Non-pigmented ciliary epithelial cell (primary cell): ENCODE data around the gene RNF17.
"Not testable (repeated sequence)": the region's sequence is repeated elsewhere in the genome, so short reads cannot be mapped to it uniquely, and the experiment has no call there.

Experiments used
- DNase-seq: peaks from one replicate; pipeline ENCODE4 v3.0.0-alpha.2; 2010; ENCODE audit warnings: low read depth

Gene RNF17, protein sequence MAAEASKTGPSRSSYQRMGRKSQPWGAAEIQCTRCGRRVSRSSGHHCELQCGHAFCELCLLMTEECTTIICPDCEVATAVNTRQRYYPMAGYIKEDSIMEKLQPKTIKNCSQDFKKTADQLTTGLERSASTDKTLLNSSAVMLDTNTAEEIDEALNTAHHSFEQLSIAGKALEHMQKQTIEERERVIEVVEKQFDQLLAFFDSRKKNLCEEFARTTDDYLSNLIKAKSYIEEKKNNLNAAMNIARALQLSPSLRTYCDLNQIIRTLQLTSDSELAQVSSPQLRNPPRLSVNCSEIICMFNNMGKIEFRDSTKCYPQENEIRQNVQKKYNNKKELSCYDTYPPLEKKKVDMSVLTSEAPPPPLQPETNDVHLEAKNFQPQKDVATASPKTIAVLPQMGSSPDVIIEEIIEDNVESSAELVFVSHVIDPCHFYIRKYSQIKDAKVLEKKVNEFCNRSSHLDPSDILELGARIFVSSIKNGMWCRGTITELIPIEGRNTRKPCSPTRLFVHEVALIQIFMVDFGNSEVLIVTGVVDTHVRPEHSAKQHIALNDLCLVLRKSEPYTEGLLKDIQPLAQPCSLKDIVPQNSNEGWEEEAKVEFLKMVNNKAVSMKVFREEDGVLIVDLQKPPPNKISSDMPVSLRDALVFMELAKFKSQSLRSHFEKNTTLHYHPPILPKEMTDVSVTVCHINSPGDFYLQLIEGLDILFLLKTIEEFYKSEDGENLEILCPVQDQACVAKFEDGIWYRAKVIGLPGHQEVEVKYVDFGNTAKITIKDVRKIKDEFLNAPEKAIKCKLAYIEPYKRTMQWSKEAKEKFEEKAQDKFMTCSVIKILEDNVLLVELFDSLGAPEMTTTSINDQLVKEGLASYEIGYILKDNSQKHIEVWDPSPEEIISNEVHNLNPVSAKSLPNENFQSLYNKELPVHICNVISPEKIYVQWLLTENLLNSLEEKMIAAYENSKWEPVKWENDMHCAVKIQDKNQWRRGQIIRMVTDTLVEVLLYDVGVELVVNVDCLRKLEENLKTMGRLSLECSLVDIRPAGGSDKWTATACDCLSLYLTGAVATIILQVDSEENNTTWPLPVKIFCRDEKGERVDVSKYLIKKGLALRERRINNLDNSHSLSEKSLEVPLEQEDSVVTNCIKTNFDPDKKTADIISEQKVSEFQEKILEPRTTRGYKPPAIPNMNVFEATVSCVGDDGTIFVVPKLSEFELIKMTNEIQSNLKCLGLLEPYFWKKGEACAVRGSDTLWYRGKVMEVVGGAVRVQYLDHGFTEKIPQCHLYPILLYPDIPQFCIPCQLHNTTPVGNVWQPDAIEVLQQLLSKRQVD (N-terminal part only)

GRCh38 chr13:24763596-24764275 lies at the start of gene RNF17:
Gene RNF17, plus strand, starts transcription at chr13:24764169. Its CDS starts 35 bp downstream, at chr13:24764204.
- no peak for DNase-seq

DNA sequence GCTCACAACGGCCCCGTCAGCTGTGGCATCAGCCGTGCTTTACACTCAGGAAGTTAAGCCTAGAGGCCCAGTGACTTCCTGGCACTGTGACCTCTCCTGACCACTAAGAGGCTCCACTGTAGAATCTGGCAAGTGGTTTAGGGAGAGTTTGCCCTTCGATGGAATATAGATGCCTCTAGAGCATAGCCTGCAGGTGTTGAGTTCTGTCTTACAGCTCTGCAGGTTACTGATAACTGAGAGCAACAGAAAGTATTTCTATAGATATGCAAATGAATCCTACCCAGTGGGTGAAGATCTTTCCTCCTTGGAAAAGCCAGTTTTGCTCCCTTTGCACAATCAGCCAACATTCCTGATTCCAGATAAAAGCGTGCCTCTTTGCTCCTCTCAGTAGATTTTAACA lies 48.0 kb upstream of the RNF17 start:
- DNase-seq = no peak

- no peak for DNase-seq
These were observed 47.5 kb upstream of the RNF17 start for GRCh38 chr13:24716446-24716845.

DNA sequence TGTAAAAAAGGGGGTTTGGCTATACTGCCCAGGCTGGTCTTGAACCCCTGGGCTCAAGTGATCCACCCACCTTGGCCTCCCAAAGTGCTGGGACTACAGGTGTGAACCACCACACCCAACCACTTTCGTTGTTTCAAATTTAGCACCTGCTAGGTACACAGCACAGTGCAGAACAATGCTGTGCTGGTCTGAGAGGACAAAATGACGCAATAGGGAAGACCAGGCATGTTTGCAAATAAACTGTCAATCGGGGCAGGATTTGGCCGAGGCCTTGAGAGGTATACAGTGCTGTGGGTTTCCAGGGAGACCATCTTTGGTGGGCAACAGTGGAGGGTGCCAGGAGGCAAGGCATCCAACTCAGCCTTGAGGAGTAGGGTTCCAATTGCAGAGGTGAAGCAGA lies 46.8 kb upstream of the RNF17 start:
- DNase-seq = no peak

- DNase-seq = no peak
These were observed 45.6 kb upstream of the RNF17 start for GRCh38 chr13:24718192-24718965.

- no peak for DNase-seq
These were observed 44.8 kb upstream of the RNF17 start for GRCh38 chr13:24719139-24719538.

- DNase-seq = no peak
These were observed 40.8 kb upstream of the RNF17 start for GRCh38 chr13:24723206-24723605.

DNA sequence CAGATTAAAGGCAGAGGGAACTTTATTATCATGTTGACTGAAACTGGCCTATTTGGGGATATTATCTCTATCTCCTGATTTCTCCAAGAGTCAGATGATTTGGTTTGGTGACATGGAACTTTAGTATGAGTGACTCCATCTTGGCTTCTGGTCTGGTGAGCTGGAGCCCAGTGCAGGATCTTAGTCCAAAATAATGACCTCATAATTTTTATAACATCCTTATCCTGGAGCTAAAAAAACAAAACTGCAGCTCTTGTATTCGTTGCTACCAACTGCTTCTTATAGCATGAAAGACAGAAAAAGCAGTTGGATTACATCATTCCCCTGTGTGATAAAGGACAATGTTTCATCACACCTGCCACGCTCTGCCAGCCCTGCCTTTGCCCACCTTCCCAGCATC lies 39.3 kb upstream of the RNF17 start:
- DNase-seq = no peak

DNA sequence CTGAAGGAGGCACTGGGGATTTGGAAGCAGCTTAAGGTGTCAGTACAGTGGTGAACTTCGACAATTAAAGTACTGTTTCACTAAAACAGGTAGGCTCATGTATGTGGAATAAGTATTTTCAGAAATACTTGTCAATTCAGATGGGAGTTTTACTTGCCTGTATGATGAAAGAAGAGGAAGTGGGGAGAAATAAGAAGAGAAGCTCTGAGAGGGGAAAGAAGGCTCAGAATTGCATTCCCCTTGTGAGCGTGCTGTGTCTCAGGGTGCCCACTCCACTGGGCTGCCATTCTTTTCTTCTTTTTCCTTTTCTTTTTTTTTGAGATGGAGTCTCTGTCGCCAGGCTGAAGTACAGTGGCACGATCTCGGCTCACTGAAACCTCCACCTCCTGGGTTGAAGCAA lies 38.6 kb upstream of the RNF17 start:
- no peak for DNase-seq

DNA sequence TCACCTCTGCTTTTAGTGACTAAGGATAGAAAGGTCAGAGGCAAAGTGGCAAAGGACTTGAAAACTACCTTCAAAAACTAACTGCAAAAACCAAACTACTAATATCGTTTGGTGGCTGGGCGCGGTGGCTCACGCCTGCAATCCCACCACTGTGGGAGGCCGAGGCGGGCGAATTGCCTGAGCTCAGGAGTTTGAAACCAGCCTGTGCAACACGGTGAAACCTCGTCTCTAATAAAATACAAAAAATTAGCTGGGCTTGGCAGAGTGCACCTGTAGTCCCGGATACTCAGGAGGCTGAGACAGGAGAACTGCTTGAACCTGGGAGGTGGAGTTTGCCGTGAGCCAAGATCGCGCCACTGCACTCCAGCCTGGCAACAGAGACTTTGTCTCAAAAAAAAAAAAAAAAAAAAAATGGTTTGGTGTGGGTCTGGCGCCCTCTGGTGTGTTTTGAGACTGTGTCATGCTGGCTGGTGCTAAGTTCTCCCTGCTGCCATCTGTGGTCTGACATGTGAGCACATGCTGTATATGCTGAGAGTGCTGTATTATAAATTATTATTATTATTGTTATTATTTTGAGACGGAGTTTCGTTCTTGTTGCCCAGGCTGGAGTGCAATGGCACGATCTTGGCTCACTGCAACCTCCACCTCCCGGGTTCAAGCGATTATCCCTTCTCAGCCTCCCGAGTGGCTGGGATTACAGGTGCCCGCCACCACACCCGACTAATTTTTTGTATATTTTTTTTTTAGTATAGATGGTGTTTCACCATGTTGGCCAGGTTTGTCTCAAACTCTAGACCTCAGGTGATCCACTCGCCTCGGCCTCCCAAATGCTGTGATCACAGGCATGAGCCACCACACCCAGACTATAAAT lies 36.0 kb upstream of the RNF17 start:
- peak; percentile 76 for DNase-seq

DNA sequence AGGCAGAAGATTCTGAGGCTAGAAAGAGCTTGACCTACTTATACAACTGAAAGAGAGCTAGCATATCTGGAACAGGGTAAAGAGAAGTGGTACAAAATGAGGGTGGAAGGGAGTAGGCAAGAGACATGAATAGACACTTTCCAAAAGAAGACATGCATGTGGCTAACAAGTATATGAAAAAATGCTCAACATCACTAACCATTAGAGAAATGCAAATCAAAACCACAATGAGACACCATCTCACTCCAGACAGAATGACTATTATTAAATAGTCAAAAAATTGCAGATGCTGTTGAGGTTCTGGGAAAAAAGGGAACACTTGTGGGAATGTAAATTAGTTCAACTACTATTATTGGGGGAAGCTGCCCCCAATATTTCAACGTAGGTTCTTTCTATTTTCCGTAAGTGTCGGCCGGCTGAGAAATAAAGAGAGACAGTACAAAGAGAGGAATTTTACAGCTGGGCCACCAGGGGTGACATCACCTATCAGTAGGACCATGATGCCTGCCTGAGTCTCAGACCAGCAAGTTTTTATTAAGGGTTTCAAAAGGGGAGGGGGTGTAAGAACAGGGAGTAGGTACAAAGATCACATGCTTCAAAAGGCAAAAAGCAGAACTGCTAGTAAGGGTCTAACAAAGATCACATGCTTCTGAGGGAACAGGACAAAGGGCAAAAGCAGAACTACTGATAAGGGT lies 32.9 kb upstream of the RNF17 start:
- DNase-seq = not testable (repeated sequence)

GRCh38 chr13:24734950-24735349 lies 29.0 kb upstream of the RNF17 start:
- no peak for DNase-seq

DNA sequence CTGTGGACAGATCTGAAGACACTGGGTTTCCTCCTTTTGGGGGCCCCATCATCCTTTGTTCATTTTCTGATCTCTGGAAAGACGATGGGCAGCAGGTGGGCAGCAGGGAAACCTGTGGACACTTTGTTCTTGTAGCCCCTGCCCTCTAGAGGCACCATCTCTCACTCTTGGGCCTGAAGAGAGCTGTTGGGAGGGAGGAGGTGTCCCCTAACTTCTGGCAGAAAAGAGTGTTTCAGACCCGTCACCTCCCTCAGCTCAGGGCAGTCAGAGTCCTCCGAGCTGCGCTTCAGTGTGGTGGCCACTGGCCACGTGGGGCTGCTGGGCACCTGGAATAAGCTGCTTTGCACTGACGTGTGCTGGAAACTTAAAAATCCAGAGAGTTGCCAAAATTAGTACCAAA lies 26.9 kb upstream of the RNF17 start:
- no peak for DNase-seq

- DNase-seq = no peak
These were observed 25.6 kb upstream of the RNF17 start for GRCh38 chr13:24738366-24738847.

- DNase-seq = no peak
These were observed 23.7 kb upstream of the RNF17 start for GRCh38 chr13:24740014-24740890.

DNA sequence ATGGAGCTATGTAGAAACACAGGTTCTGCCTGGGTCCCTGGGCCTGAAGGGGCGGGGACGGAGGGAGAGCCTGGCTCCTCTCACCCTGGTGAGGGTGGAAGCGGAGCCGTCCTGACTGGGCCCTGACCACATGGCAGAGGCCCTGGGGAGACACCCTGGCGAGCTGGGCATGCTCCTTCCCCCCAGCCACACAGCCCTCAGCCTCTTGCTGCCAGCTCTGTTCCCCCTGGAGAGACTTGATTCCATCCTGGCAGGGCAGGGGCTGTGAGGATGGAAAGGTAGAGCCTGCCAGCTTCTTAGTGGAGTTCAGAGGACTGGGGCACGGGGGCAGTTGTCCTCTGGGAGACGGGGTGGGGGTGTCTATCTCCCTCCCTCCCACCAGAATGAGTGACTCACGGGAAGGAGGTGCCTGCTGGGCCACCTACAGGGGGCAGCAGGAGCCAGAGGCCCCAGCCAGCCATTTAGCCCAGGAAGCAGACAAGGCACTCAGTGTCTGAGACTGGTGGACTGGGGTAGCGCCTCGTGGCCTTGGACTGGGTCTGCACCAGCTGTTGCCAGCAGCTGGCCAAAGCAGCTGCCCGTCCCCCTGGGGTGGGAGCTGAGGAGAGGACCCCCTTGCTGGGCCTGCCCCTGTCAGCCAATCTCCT lies 22.8 kb upstream of the RNF17 start:
- no peak for DNase-seq

GRCh38 chr13:24741791-24742190 lies 22.2 kb upstream of the RNF17 start:
- no peak for DNase-seq

- no peak for DNase-seq
These were observed 21.7 kb upstream of the RNF17 start for GRCh38 chr13:24742294-24742693.
